ENCODE measurements around the gene LMBR1.
"Not testable (repeated sequence)": the region's sequence is repeated elsewhere in the genome, so short reads cannot be mapped to it uniquely, and the experiment has no call there.

LMBR1 gene

DNA sequence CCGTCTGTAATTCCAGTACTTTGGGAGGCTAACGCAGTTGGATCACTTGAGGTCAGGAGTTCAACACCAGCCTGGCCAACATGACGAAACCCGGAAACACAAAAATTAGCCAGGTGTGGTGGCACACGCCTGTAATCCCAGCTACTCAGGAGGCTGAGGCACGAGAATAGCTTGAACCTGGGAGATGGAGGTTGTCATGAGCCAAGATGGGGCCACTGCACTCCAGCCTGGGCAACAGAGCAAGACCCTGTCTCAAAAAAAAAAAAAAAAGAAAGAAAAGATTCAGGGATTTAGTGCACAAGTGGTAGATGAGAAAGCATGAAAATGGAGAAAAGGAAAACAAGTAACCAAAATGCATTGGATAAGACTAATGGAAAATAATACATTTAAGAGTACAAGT is 49.4 kb downstream of the LMBR1 start:
- not testable (repeated sequence) for DNase-seq

DNA sequence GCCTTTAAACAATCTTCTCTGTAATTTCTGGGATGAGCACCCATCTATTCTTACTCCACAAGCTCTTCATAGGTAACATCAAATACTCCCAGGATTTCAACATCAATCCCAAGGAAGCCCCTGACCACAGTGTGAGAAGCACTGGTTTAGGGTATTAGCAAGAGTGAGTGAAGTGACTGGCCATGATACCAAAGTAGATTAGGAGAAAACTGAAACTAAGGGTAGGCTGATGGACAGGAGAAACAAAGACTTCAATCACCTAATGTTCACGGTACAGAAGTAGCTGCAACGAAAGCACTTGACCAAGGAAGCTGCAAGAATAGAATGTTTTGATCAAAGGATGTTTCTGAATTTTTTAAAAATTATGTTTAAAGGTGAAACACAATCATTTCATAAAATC is 49.8 kb downstream of the LMBR1 start:
- no peak for DNase-seq

GRCh38 chr7:156842740-156843140 is 50.2 kb downstream of the LMBR1 start:
- DNase-seq = no peak

DNA sequence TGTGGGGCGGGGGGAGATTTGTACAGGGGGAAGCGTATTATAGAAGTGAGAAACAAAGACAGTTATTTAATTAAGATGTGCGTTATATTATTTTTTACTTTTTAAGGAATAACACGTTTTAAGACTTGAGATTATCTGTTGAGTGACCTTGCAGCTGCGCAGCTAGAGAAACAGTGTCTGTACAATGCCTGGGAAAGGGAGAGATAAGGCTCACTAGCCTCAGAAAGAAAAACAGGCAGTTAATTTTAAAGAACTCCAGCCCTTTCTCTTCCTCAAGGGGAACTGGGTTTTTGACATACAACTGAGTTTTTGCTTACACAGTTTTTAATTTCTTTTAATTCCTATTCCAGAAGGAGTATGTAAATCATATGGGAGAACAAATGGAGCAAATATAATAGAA is 50.7 kb downstream of the LMBR1 start:
- DNase-seq = no peak

DNA sequence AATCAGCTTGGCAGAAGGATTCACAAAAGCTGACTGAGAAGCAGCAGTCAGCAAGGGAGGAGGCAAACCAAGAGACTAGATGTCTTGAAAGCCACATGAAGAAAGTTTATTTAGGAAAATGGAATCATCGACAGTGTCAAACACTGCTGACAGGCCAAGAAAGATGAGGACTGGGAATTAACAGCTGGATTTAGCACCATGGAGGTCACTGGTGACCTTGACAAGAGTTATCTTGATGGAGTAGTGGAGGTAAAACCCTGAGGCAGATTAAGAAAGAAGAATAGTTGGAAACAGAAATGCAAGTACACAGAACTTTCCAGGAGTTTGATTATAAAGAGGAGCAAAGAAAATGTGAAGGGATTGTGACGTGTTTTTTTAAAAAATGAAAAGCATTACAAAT is 51.5 kb downstream of the LMBR1 start:
- DNase-seq = no peak

DNA sequence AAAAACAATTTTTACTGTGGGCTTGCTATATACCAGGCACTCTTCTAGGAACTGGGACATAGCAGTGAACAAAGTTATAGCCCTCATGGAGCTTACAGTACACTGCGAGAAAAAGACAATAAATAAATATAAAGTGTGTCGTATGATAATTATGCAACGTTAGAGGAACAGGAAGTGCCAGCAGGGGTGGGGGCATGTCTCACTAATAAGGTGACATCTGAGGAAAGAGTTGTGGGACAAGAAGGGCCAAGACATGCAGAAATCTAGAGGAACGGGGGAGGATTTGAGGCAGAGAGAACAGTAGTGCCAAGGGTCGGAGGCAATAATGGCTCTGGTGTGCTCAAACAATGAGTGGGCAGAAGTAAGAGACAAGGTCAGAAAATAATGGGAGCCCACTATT is 52.8 kb downstream of the LMBR1 start:
- no peak for DNase-seq

DNA sequence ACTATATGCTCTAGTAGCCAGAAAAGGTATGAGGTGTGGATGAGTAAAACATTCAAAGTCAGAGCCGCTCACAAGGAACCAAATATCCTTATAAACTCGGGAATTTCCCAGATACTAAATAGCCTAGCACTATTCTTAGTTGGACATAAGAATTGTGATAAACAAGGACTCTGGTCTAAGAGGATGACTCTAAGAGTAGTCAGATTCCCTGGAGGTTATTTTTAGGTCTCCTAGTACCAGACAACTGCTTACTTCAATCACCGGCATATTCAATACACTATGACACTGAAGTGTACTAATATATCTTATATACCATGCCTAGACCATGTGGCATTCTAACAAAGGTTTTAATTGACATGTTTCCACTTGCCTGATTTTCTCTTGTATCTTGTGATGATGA is 56.5 kb downstream of the LMBR1 start:
- no peak for DNase-seq

DNA sequence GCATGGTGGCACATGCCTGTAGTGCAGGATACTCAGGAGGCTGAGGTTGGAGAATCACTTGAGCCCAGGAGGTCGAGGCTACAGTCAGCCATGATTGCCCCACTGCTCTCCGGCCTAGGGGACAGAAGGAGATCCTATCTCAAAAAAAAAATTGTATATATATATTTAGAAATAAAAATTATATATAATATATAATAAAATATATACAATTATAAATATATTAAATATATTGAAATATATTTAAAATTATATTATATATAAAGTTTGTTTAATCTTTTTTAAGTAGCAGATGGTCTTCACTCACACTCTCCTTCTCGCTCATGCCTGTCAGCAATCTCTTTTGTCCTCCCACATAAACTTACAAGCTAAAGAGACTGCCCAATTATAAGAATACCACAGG is 58.5 kb downstream of the LMBR1 start:
- DNase-seq = no peak

- DNase-seq = no peak
Measured at GRCh38 chr7:156833312-156833711, 59.7 kb downstream of the LMBR1 start.

DNA sequence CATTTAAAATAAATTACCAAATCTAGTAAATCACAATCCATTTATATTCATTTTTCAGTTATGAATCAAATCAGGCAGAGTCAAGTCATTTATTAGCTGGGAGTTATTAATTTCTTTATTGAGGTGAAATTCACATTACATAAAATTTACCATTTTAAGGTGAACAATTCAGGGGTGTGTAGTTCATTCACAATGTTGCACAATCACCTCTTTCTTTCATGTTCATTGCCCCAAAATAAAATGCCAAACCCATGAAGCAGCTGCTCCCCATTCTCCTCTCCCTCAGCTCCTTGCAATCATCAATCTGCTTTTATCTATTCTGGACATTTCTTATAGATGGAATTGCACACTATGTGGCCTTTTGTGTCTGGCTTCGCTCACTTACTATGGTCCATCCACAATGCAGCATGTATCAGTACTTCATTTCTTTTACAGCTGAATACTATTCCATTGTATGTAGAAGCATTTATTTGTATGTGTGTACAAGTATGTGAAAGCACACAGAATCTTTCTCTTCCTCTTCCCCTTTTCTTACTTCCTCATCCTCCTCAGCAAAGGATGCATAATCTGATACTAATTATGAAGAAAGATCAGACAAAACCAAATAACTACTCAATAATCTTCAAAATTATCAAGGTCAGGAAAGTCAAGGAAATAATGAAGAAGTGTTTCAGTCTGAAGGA is 60.6 kb downstream of the LMBR1 start:
- no peak for DNase-seq

DNA sequence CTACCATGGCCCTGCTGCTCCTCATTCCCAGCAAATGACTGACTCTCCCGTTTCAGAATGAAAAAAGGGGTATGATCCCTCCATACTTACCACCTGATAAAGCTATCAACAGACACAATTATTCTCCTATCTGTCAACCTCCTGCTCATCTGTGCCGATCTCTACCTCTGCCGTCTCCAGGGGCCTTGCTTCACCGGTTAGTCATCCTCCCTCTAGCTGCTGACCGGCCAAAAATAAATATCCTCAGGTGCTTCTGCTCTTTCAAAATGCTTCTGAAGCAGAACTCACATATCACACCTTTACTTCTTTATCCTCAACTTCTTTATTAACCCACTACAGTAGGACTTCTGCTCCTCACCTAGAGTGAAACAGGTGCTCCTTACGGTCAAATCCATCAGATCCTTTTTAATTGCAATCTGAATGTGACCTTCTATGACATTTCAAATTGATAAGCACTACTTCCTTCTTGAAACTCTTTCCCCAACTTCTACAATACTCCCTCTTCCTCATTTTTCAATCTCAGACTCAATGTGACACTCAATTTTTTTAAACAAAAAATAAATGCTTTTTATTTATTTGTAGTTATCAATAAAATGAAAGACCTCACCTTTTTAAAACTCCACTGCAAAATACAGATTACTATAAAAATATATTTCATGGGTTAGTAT is 63.2 kb downstream of the LMBR1 start:
- no peak for DNase-seq

DNA sequence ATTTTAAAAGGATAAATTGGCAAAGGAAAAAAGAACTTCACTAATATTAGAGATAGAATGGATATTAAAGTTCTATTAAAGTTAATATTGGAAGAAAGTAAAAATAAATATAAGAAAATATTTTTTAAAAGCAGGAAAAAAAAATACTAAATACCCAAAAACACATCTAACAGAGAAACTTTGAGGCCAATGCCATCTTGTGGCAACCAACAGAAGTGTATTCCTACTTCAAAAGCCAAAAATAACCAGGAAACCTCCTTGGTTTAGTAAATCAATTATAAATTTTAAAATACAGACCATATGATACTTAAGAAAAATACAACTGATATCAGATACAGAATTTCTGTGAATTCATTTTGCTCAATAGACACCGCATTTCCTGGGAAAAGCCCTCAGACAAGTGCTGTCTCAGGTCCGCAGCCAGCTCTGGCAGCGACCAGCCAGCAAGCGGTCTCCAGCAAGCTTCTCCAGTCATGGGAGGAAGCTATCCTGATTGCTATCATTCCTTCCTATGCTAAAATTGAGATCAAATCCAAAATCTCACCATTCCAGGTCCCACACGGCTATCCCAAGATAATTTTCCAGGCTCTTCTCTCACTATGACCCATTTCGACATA is 65.3 kb downstream of the LMBR1 start:
- DNase-seq = no peak

DNA sequence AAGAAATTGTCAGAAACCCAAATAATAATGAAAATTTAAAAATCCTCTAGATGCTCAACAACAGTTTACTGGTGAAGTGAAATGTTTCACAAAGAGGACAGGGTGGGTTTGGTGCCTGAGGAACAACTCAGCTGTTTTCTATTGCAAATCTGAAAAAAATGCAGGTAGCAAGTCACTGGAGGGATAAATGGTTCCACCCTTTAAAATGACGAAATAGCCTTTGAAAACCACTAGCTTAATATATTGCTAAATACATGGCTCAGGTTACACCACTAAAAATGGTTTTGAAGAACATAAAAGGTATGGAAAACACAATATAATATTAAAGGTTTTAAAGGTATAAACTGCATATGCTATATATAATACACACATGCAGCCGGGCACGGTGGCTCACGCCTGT is 69.5 kb downstream of the LMBR1 start:
- DNase-seq = no peak

DNA sequence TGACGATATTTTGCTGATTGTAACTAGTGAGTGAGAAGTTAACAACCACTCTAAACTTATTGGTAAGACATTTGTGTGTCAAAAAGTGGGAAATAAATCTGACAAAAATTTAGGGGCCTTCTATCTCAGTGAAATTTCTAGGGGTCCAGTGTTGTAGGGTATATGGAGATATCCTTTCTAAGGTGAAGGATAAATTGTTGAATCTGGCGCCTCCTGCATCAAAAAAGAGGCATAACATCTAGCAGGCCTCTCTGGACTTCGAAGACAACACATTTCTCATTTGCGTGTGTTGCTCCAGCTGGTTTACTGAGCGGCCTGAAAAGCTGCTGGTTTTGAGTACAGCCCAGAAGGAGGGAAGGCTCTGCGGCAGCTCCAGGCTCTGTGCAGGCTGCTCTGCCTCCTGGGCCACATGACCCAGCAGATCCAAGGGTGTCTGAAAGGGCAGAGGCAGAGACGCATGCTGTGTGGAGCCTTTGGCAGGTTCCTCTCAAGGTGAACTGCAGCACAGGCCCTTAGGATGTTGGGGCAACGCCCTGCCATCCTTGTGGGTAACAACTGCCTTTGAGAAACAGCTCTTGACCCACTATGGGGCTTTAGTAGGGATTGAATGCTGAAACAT is 72.4 kb downstream of the LMBR1 start:
- no peak for DNase-seq

DNA sequence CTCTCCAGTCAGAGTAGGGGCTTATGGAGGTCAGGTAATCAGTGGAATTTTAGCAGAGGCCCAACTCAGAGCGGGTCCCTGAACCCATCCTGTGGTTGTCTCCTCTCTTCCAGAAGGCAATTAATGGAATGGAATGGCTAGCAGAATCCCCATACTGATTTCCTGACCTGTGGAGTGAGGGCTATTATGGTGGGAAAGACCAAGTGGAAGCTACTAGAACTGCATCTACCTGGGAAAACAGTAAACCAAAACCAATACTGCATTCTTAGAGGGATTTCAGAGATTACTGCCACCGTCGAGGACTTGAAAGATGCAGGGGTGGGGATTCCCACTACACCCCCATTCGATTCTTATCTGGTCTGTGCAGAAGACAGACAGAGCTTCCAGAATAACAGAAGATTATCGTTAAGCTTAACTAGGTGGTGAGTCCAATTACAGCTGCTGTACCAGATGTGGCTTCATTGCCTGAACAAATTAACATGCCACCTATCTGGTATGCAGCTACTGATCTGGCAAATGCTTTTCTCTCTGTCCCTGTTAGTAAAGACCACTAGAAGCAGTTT is 73.2 kb downstream of the LMBR1 start:
- DNase-seq = no peak

DNA sequence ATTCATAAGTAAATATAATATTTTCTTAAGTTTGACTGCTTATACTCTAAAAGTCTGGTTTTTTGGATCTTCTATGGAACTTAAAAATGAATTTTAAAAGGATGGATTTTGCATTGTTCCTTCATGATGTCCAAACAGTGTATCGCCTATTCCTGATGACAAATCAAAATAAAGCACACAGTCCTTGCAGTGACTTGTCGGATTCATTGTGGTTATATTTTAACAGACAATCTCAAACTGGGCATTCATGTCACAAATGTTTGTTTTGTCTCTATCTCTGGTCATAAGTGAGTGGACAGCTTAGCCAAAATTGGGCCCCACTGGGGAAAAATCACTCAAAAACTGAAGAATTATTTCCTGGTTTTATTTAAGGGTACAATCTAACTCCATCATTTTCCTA is 74.8 kb downstream of the LMBR1 start:
- no peak for DNase-seq

- no peak for DNase-seq
Measured at GRCh38 chr7:156816943-156817572, 75.9 kb downstream of the LMBR1 start.

DNA sequence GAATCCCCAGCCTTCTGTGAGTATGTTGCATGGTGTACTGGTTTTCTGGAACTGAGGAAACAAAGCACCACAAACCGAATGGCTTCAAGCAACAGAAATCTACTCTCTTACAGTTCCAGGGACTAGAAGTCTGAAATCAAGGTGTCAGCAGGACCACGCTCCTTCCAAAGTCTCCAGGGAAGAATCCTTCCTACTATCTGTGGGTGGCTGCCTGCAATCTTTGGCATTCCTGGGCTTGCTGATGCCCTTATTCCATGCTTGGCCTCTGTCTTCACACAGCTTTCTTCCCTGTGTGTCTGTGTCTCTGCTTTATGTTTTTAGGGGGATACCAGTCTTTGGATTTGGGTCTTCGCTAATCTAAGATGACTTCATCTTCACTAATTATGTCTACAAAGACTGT is 81.3 kb downstream of the LMBR1 start:
- no peak for DNase-seq

- not testable (repeated sequence) for DNase-seq
Measured at GRCh38 chr7:156803656-156804055, 89.3 kb downstream of the LMBR1 start.

DNA sequence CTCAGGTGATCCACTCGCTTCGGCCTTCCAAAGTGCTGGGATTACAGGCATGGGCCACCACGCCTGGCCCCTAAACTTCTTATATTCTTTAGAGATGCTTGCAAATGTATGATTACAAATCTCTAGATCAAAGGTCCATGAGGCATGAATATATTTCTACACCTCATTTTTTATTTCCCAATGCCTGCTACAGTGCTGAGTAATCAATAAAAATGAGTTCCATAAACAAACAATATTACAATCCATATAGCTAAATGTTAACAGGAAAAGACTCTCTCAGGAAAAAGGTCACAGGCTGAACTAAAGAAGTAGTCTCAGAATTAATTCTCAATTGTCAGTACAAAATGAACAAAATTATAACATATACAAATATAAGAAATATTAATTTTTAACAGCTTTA is 90.8 kb downstream of the LMBR1 start:
- no peak for DNase-seq

GRCh38 chr7:156795415-156795814 is 97.6 kb downstream of the LMBR1 start:
- no peak for DNase-seq

GRCh38 chr7:156793334-156793733 is 99.6 kb downstream of the LMBR1 start:
- no peak for DNase-seq

GRCh38 chr7:156792611-156793010 is 100.4 kb downstream of the LMBR1 start:
- no peak for DNase-seq
